GM21619 (cell line): ENCODE data around the gene IL17REL.

ENCODE experiments used
- ATAC-seq: cut with Tn5 transposase; IDR thresholded peaks from one replicate; pipeline ENCODE4 v1.9.1; 2021; ENCODE audit not compliant: unreplicated experiment

IL17REL gene

GRCh38 chr22:50012211-50013181, at the start of gene IL17REL:
Gene IL17REL, minus strand, starts transcription at chr22:50012765. Its CDS starts 119 bp downstream, at chr22:50012646.
- ATAC-seq: no peak

- ATAC-seq: no peak
Observed at GRCh38 chr22:50061824-50062355, 49.3 kb upstream of the IL17REL start.

GRCh38 chr22:50061141-50061823, 48.7 kb upstream of the IL17REL start:
- no peak for ATAC-seq

- no peak for ATAC-seq
Observed at GRCh38 chr22:50060441-50061140, 48.0 kb upstream of the IL17REL start.

- no peak for ATAC-seq
Observed at GRCh38 chr22:50059881-50060262, 47.3 kb upstream of the IL17REL start.

- no peak for ATAC-seq
Observed at GRCh38 chr22:50058906-50059880, 46.6 kb upstream of the IL17REL start.

GRCh38 chr22:50058061-50058905, 45.7 kb upstream of the IL17REL start, which contains the start of gene TTLL8:
Gene TTLL8, minus strand, starts transcription at chr22:50058298.
- ATAC-seq: no peak

- ATAC-seq: no peak
Observed at GRCh38 chr22:50057278-50058060, 44.9 kb upstream of the IL17REL start.

- no peak for ATAC-seq
Observed at GRCh38 chr22:50056214-50056972, 43.8 kb upstream of the IL17REL start.

- ATAC-seq: no peak
Observed at GRCh38 chr22:50053861-50054260, 41.3 kb upstream of the IL17REL start.

- ATAC-seq: no peak
Observed at GRCh38 chr22:50051930-50052329, 39.4 kb upstream of the IL17REL start.

GRCh38 chr22:50049299-50050195, 37.0 kb upstream of the IL17REL start:
- ATAC-seq: no peak

GRCh38 chr22:50048836-50049235, 36.3 kb upstream of the IL17REL start:
- no peak for ATAC-seq

GRCh38 chr22:50048061-50048765, 35.6 kb upstream of the IL17REL start:
- ATAC-seq: no peak

GRCh38 chr22:50047346-50047745, 34.8 kb upstream of the IL17REL start:
- no peak for ATAC-seq
